Left ventricle myocardium inferior (tissue), 1 donor: ENCODE data around the gene RNF150. TPM values are rescaled to one million over a fixed set of nuclear protein-coding genes. Genes with fewer than 3 reads are reported as not detected.

Source experiments
- DNase-seq: peaks from one replicate; pipeline ENCODE4 v3.0.0-alpha.2; 2020
- H3K27ac ChIP-seq: fragments of 200-600 bp; replicated peaks from 2 replicates; pipeline ENCODE4 v1.8.0; 2021
- H3K27me3 ChIP-seq: fragments of 200-600 bp; 2 replicates; pipeline ENCODE4 v1.8.0; 2021; ENCODE audit warnings: low read depth
- H3K36me3 ChIP-seq: fragments of 200-600 bp; 2 replicates; pipeline ENCODE4 v1.8.0; 2021
- H3K4me1 ChIP-seq: fragments of 200-600 bp; 2 replicates; pipeline ENCODE4 v1.8.0; 2021
- H3K4me3 ChIP-seq: fragments of 200-600 bp; 2 replicates; pipeline ENCODE4 v1.8.0; 2021; ENCODE audit warnings: mild to moderate bottlenecking, moderate library complexity
- H3K9me3 ChIP-seq: fragments of 200-600 bp; replicated peaks from 2 replicates; pipeline ENCODE4 v1.8.0; 2021
- CTCF ChIP-seq: fragments of 200-600 bp; IDR thresholded peaks from 2 replicates; pipeline ENCODE4 v1.8.0; 2021; ENCODE audit warnings: antibody characterized with exemption, mild to moderate bottlenecking, borderline replicate concordance
- intact Hi-C: fragments of 100-400 bp; cut with micrococcal nuclease; formaldehyde crosslinking; loops from one replicate; pipeline ENCODE4 v1.11.0; 2022
- total RNA-seq: library from RNA; stranded (reverse); fragmentation: NEBNext Ultra II Directional; extraction: Animal tissue kit (Norgen Biotek cat#: 25700); gene quantifications from one replicate; pipeline ENCODE4 v1.2.1, GENCODE V29; 2021
- donor health status: DM: no; HTN: yes; CAD: no; lungs with severe emphysema.

RNF150 gene
- total RNA-seq, 1 donor from 2014 or later, result 68.0 TPM

DNA sequence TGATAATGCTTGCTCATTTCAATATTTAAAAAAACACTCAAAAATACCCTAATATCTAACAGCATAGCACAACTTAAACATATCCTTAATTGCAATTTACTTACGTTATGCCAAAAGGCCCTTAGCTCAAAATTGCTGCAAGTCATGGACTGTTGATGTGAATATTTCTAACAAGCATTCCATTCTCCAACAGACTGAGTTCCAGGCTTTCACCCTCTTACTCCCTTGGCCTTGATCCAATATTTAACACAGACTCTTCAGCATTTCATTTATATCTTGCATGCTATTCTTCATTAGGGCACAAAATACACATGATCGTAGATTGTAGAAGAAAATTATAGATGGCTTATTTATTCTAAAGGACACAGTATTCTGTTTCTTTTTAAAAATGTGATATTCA lies 96.5 kb downstream of the RNF150 start:
- DNase-seq, result no peak
- Histone ChIP-seq H3K4me1 (peaks cover 37% of the 10 kb centered on the region), H3K27me3 (no peaks in the 10 kb centered on the region), H3K9me3 (peaks cover 11% of the 10 kb centered on the region), H3K36me3 (no peaks in the 10 kb centered on the region), H3K27ac (peak overlapping the region; percentile 7), H3K4me3 (no peak overlapping the region)
- no peak for TF ChIP-seq CTCF
- intact Hi-C loops, result no loop called here

DNA sequence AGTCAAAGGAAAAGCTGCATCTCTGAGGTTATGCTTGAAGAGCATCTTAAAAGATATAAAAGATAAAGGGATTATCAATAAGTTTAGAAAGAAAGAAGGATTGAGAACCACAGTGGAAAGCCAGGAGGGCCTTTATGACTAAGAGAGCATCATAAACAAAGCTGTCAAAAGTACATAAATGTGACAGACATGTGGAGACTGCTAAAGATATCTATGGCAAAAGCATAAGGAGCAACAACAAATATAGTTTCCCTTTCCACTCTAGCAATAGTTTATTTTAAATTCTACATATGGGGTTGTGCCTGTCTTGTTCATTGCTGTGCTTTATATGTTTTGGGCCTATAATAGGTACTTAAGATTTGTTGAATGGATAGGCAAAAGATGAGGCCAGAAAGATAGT lies 97.3 kb downstream of the RNF150 start:
- Histone ChIP-seq H3K9me3 (peaks cover 11% of the 10 kb centered on the region), H3K36me3 (no peaks in the 10 kb centered on the region), H3K4me3 (no peak overlapping the region), H3K27ac (no peak overlapping the region), H3K4me1 (peaks cover 31% of the 10 kb centered on the region), H3K27me3 (no peaks in the 10 kb centered on the region)
- TF ChIP-seq CTCF, result no peak
- no peak for DNase-seq
- intact Hi-C loops, result no loop called here

DNA sequence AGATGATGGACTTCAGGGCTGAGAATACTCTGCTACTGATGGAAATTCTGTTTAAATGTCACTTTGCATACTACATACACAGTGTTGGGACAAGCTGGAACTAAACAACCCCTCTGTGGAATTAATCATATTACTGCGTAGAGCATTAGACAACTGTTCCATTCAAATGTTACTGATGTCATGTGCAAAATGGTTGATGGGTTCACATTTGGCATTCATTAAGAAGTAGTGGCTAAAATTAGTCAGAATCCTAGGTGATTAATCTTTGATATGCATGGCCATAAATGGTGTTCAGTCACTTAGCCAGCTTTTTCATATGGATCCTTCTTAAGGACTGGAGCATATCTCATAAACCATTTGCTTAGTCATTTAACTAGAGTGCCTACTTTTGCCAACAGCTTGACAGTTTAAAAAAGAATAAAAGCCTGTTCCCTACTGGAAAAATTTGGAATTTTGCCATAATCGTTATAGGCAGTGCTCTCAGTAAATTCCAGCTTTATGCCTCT lies 105.2 kb downstream of the RNF150 start:
- Histone ChIP-seq H3K27me3 (no peaks in the 10 kb centered on the region), H3K27ac (peak overlapping the region; percentile 73), H3K36me3 (no peaks in the 10 kb centered on the region), H3K9me3 (no peaks in the 10 kb centered on the region), H3K4me3 (no peak overlapping the region), H3K4me1 (peaks cover 30% of the 10 kb centered on the region)
- intact Hi-C loops, result no loop called here
- no peak for TF ChIP-seq CTCF
- no peak for DNase-seq

DNA sequence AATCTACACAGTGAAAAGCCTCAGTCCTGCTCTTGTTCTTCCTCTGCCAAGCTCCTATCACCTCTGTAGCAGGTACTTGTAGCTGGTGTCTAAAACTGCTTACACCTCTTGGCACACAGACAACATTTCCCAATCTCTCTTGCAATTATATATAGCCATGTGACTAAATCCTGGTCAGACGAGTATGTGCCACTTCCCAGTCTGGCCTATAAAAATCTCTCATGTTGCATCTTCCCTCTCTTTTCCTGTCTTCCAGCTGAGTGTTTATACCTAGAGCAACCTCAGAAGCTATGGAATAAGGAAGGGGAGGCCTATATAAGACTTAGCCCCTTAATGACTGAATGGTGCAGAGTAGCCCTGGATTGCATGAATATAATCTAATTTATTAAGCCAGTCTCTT lies 105.8 kb downstream of the RNF150 start:
- TF ChIP-seq CTCF, result no peak
- peaks cover 31% of the 10 kb centered on the region for H3K4me1 ChIP-seq
- peak overlapping the region; percentile 73 for H3K27ac ChIP-seq
- DNase-seq, result no peak
- no peaks in the 10 kb centered on the region for H3K36me3 ChIP-seq
- intact Hi-C loops, result no loop called here
- no peaks in the 10 kb centered on the region for H3K9me3 ChIP-seq
- no peaks in the 10 kb centered on the region for H3K27me3 ChIP-seq
- H3K4me3 ChIP-seq, result no peak overlapping the region

GRCh38 chr4:141026900-141027299 lies 106.4 kb downstream of the RNF150 start:
- intact Hi-C loops, result no loop called here
- peaks cover 37% of the 10 kb centered on the region for H3K4me1 ChIP-seq
- no peaks in the 10 kb centered on the region for H3K27me3 ChIP-seq
- TF ChIP-seq CTCF, result no peak
- H3K4me3 ChIP-seq, result no peak overlapping the region
- no peaks in the 10 kb centered on the region for H3K9me3 ChIP-seq
- peak overlapping the region; percentile 73 for H3K27ac ChIP-seq
- DNase-seq, result no peak
- H3K36me3 ChIP-seq, result no peaks in the 10 kb centered on the region

GRCh38 chr4:141023051-141023450 lies 110.2 kb downstream of the RNF150 start:
- H3K27me3 ChIP-seq, result no peaks in the 10 kb centered on the region
- no peak for TF ChIP-seq CTCF
- no peaks in the 10 kb centered on the region for H3K36me3 ChIP-seq
- intact Hi-C loops, result no loop called here
- H3K9me3 ChIP-seq, result no peaks in the 10 kb centered on the region
- no peak overlapping the region for H3K27ac ChIP-seq
- H3K4me3 ChIP-seq, result no peak overlapping the region
- no peak for DNase-seq
- peaks cover 59% of the 10 kb centered on the region for H3K4me1 ChIP-seq
